DOHH2 (cell line): Measurements from ENCODE around the gene PPM1F.

Source experiments
- CTCF ChIP-seq: fragments of 200-600 bp; sonication (generic); IDR thresholded peaks from one replicate; pipeline ENCODE4 v1.5.1; 2014; ENCODE audit warnings: antibody characterized with exemption, mild to moderate bottlenecking, low read depth, low read length; ENCODE audit not compliant: poor library complexity, severe bottlenecking
- EZH2phosphoT487 ChIP-seq: fragments of 200-600 bp; sonication (generic); IDR thresholded peaks from 2 replicates; pipeline ENCODE4 v1.6.1; 2017; ENCODE audit warnings: borderline replicate concordance, mild to moderate bottlenecking, antibody characterized with exemption, low read length, moderate library complexity, mixed read lengths

GRCh38 chr22:21961886-21962654, 9.4 kb upstream of the PPM1F start:
- TF ChIP-seq CTCF, result no peak
- no peak for TF ChIP-seq EZH2phosphoT487
